Measurements from ENCODE around the gene GPBP1.

The GPBP1 gene

GRCh38 chr5:57302643-57303042 is 128.8 kb downstream of the GPBP1 start:
- Histone ChIP-seq H3K4me2 (ENCODE audit: low read length) (no peak overlapping the region), H3K36me3 (ENCODE audit: control insufficient read depth, low read length) (no peaks in the 10 kb centered on the region), H3K27ac (ENCODE audit: low read depth, low read length) (no peak overlapping the region), H3K27me3 (ENCODE audit: control insufficient read depth, low read length) (no peaks in the 10 kb centered on the region), H3K4me1 (ENCODE audit: control insufficient read depth, low read length) (peaks cover 11% of the 10 kb centered on the region), H3K79me2 (ENCODE audit: control insufficient read depth, low read length) (no peaks in the 10 kb centered on the region), H3K4me3 (ENCODE audit: low read length) (no peak overlapping the region), H3K9me3 (ENCODE audit: control insufficient read depth, insufficient read depth, low read length) (no peaks in the 10 kb centered on the region), H4K20me1 (ENCODE audit: control insufficient read depth, insufficient read depth, low read depth, low read length) (no peaks in the 10 kb centered on the region), H3F3A (ENCODE audit: control insufficient read depth, insufficient read depth) (0 out of 2 replicates have a peak, but pooled peaks cover 4% of the 10 kb centered on the region), H3K9me2 (replicated peaks; ENCODE audit: control insufficient read depth, low read length) (no peaks in the 10 kb centered on the region)
- no peak for TF ChIP-seq EZH2phosphoT487 (IDR thresholded peaks at IDR 0.05; ENCODE audit: borderline replicate concordance, low read length)
- no peak for TF ChIP-seq CTCF (IDR thresholded peaks at IDR 0.05; ENCODE audit: low read depth, low read length, poor library complexity, severe bottlenecking)

- Histone ChIP-seq H3K36me3 (ENCODE audit: control insufficient read depth, low read length) (no peaks in the 10 kb centered on the region), H3K4me3 (ENCODE audit: low read length) (no peak overlapping the region), H4K20me1 (ENCODE audit: control insufficient read depth, insufficient read depth, low read depth, low read length) (no peaks in the 10 kb centered on the region), H3K79me2 (ENCODE audit: control insufficient read depth, low read length) (no peaks in the 10 kb centered on the region), H3K27me3 (ENCODE audit: control insufficient read depth, low read length) (no peaks in the 10 kb centered on the region), H3K9me2 (replicated peaks; ENCODE audit: control insufficient read depth, low read length) (no peaks in the 10 kb centered on the region), H3K4me1 (ENCODE audit: control insufficient read depth, low read length) (peaks cover 5% of the 10 kb centered on the region), H3K4me2 (ENCODE audit: low read length) (no peak overlapping the region), H3F3A (ENCODE audit: control insufficient read depth, insufficient read depth) (no peaks in the 10 kb centered on the region), H3K27ac (ENCODE audit: low read depth, low read length) (no peak overlapping the region), H3K9me3 (ENCODE audit: control insufficient read depth, insufficient read depth, low read length) (no peaks in the 10 kb centered on the region)
- TF ChIP-seq EZH2phosphoT487 (IDR thresholded peaks at IDR 0.05; ENCODE audit: borderline replicate concordance, low read length): no peak
- no peak for TF ChIP-seq CTCF (IDR thresholded peaks at IDR 0.05; ENCODE audit: low read depth, low read length, poor library complexity, severe bottlenecking)
These were observed 130.1 kb downstream of the GPBP1 start for GRCh38 chr5:57303985-57304384.

- Histone ChIP-seq H3K27ac (ENCODE audit: low read depth, low read length) (no peak overlapping the region), H3K4me2 (ENCODE audit: low read length) (no peak overlapping the region), H3K4me1 (ENCODE audit: control insufficient read depth, low read length) (no peaks in the 10 kb centered on the region), H3K9me2 (replicated peaks; ENCODE audit: control insufficient read depth, low read length) (no peaks in the 10 kb centered on the region), H3K4me3 (ENCODE audit: low read length) (no peak overlapping the region), H3K36me3 (ENCODE audit: control insufficient read depth, low read length) (no peaks in the 10 kb centered on the region), H4K20me1 (ENCODE audit: control insufficient read depth, insufficient read depth, low read depth, low read length) (no peaks in the 10 kb centered on the region), H3F3A (ENCODE audit: control insufficient read depth, insufficient read depth) (no peaks in the 10 kb centered on the region), H3K9me3 (ENCODE audit: control insufficient read depth, insufficient read depth, low read length) (no peaks in the 10 kb centered on the region), H3K27me3 (ENCODE audit: control insufficient read depth, low read length) (no peaks in the 10 kb centered on the region), H3K79me2 (ENCODE audit: control insufficient read depth, low read length) (no peaks in the 10 kb centered on the region)
- TF ChIP-seq EZH2phosphoT487 (IDR thresholded peaks at IDR 0.05; ENCODE audit: borderline replicate concordance, low read length) (no peak), CTCF (IDR thresholded peaks at IDR 0.05; ENCODE audit: low read depth, low read length, poor library complexity, severe bottlenecking) (no peak)
These were observed 131.1 kb downstream of the GPBP1 start for GRCh38 chr5:57304931-57305330.

GRCh38 chr5:57306359-57306758 is 132.5 kb downstream of the GPBP1 start:
- Histone ChIP-seq H3K4me1 (ENCODE audit: control insufficient read depth, low read length) (no peaks in the 10 kb centered on the region), H3K4me3 (ENCODE audit: low read length) (no peak overlapping the region), H3K9me2 (replicated peaks; ENCODE audit: control insufficient read depth, low read length) (no peaks in the 10 kb centered on the region), H3F3A (ENCODE audit: control insufficient read depth, insufficient read depth) (no peaks in the 10 kb centered on the region), H3K27me3 (ENCODE audit: control insufficient read depth, low read length) (no peaks in the 10 kb centered on the region), H3K79me2 (ENCODE audit: control insufficient read depth, low read length) (no peaks in the 10 kb centered on the region), H3K4me2 (ENCODE audit: low read length) (no peak overlapping the region), H3K36me3 (ENCODE audit: control insufficient read depth, low read length) (no peaks in the 10 kb centered on the region), H3K9me3 (ENCODE audit: control insufficient read depth, insufficient read depth, low read length) (no peaks in the 10 kb centered on the region), H3K27ac (ENCODE audit: low read depth, low read length) (no peak overlapping the region), H4K20me1 (ENCODE audit: control insufficient read depth, insufficient read depth, low read depth, low read length) (no peaks in the 10 kb centered on the region)
- TF ChIP-seq EZH2phosphoT487 (IDR thresholded peaks at IDR 0.05; ENCODE audit: borderline replicate concordance, low read length) (no peak), CTCF (IDR thresholded peaks at IDR 0.05; ENCODE audit: low read depth, low read length, poor library complexity, severe bottlenecking) (no peak)
